K562 (cell line): ENCODE results near the gene S100A4. TPM values are rescaled to one million over a fixed set of nuclear protein-coding genes. Genes with fewer than 3 reads are reported as not detected.

Source experiments
- DIDO1 ChIP-seq: fragments of 450-650 bp; IDR thresholded peaks from 2 replicates; pipeline ENCODE4 v1.6.1; 2016; ENCODE audit warnings: low read depth, missing biosample characterization, missing genetic modification characterization
- DMBX1 ChIP-seq: fragments of 250-450 bp; sonication (Bioruptor Pico); IDR thresholded peaks from 2 replicates; pipeline ENCODE4 v1.8.0; 2022; ENCODE audit warnings: inconsistent platforms, mild to moderate bottlenecking, moderate library complexity, borderline replicate concordance
- E2F4 ChIP-seq: sonication (generic); formaldehyde crosslinking; IDR thresholded peaks from 2 replicates; pipeline ENCODE4 v1.8.0; 2022; ENCODE audit warnings: mild to moderate bottlenecking, low read depth, missing genetic modification reagents
- EP300 ChIP-seq: IDR thresholded peaks from 2 replicates; pipeline ENCODE4 v1.6.1; 2012; ENCODE audit warnings: low read length, improper control_type of control experiment
- ESRRB ChIP-seq: fragments of 250-450 bp; sonication (Bioruptor Pico); IDR thresholded peaks from 2 replicates; pipeline ENCODE4 v1.5.0; 2020; ENCODE audit warnings: mild to moderate bottlenecking, moderate library complexity, borderline replicate concordance
- FOSL1 ChIP-seq: fragments of 200-800 bp; sonication (Bioruptor generic); conservative IDR thresholded peaks from 2 replicates; pipeline ENCODE4 v1.6.1; 2016; ENCODE audit warnings: missing genetic modification characterization, missing compliant biosample characterization
- HDAC8 ChIP-seq: fragments of 450-650 bp; IDR thresholded peaks from 2 replicates; pipeline ENCODE4 v1.6.1; 2016; ENCODE audit warnings: mild to moderate bottlenecking, missing genetic modification characterization, moderate library complexity, missing compliant biosample characterization
- HDGF ChIP-seq: fragments of 450-650 bp; IDR thresholded peaks from 2 replicates; pipeline ENCODE4 v1.6.1; 2016
- MED1 ChIP-seq: sonication (generic); formaldehyde crosslinking; IDR thresholded peaks from 2 replicates; pipeline ENCODE4 v1.8.1; 2023; ENCODE audit warnings: missing genetic modification reagents, borderline replicate concordance
- MITF ChIP-seq: IDR thresholded peaks from 2 replicates; pipeline ENCODE4 v1.6.1; 2014; ENCODE audit warnings: antibody characterized with exemption
- NCOA1 ChIP-seq: fragments of 450-650 bp; IDR thresholded peaks from 2 replicates; pipeline ENCODE4 v1.6.1; 2016; ENCODE audit warnings: low read depth
- NFYB ChIP-seq: IDR thresholded peaks from 2 replicates; pipeline ENCODE4 v1.6.1; 2011; ENCODE audit warnings: mild to moderate bottlenecking, moderate library complexity; ENCODE audit not compliant: insufficient read length; ENCODE audit errors: extremely low read depth
- PHF20 ChIP-seq: fragments of 450-650 bp; IDR thresholded peaks from 2 replicates; pipeline ENCODE4 v1.6.1; 2018; ENCODE audit not compliant: partially characterized antibody
- POLR3A ChIP-seq: IDR thresholded peaks from 2 replicates; pipeline ENCODE4 v1.6.1; 2011; ENCODE audit warnings: borderline replicate concordance, mild to moderate bottlenecking, moderate library complexity; ENCODE audit not compliant: insufficient read length, insufficient read depth; ENCODE audit errors: extremely low read depth
- RUNX1 ChIP-seq: sonication (generic); IDR thresholded peaks from 2 replicates; pipeline ENCODE4 v1.6.1; 2016; ENCODE audit warnings: antibody characterized with exemption, low read depth
- SMARCE1 ChIP-seq: fragments of 450-650 bp; IDR thresholded peaks from 2 replicates; pipeline ENCODE4 v1.7.1; 2016; ENCODE audit warnings: mild to moderate bottlenecking
- SRSF3 ChIP-seq: fragments of 200-400 bp; formaldehyde crosslinking; IDR thresholded peaks from 2 replicates; pipeline ENCODE4 v1.6.1; 2016; ENCODE audit warnings: mild to moderate bottlenecking, low read length, moderate library complexity; ENCODE audit not compliant: insufficient read depth
- THRAP3 ChIP-seq: fragments of 450-650 bp; IDR thresholded peaks from 2 replicates; pipeline ENCODE4 v1.6.1; 2016; ENCODE audit warnings: mild to moderate bottlenecking, inconsistent platforms, borderline replicate concordance
- ZNF280A ChIP-seq: fragments of 450-650 bp; IDR thresholded peaks from 2 replicates; pipeline ENCODE4 v1.6.1; 2018; ENCODE audit warnings: mild to moderate bottlenecking, low read depth; ENCODE audit not compliant: partially characterized antibody
- ZZZ3 ChIP-seq: fragments of 450-650 bp; IDR thresholded peaks from 2 replicates; pipeline ENCODE4 v1.6.1; 2016; ENCODE audit warnings: antibody characterized with exemption, mild to moderate bottlenecking, moderate library complexity
- polyA plus RNA-seq, 8 experiments: library from polyadenylated mRNA; depleted of rRNA in 4 of 8; stranded (reverse) in 5 of 8; unstranded in 3 of 8; fragments of >200 nt; fragmentation: Nextera tagmentation in 2 of 8; fragmentation: Illumina TruSeq in 1 of 8; extraction: Ambion mirVana in 2 of 8; extraction: Trizol in 1 of 8; gene quantifications; 2 replicates each; pipeline versions ENCODE4 v1.2.1 to v1.2.3, GENCODE V29; 2011 to 2014; ENCODE audit warnings: inconsistent platforms in 1 of 8, missing spikeins in 1 of 8
- total RNA-seq, 7 experiments: library from RNA; depleted of rRNA in 6 of 7; stranded (reverse); fragments of >200 nt in 6 of 7; fragmentation: Illumina TruSeq in 2 of 7; extraction: Trizol in 2 of 7; gene quantifications; 2 replicates each; pipeline versions ENCODE4 v1.2.1 to v1.2.3, GENCODE V29; 2011 to 2021; ENCODE audit warnings: low replicate concordance in 1 of 7
- TF ChIP-seq, protein P1 (sequence below): fragments of 250-450 bp; sonication (Bioruptor Pico); IDR thresholded peaks from 2 replicates; pipeline ENCODE4 v1.5.0; 2020; ENCODE audit warnings: mild to moderate bottlenecking
- TF ChIP-seq, protein P2 (sequence below): sonication (generic); formaldehyde crosslinking; IDR thresholded peaks from 2 replicates; pipeline ENCODE4 v1.9.0; 2022; ENCODE audit warnings: mild to moderate bottlenecking, missing genetic modification reagents
- TF ChIP-seq, protein P3 (sequence below): sonication (generic); formaldehyde crosslinking; IDR thresholded peaks from 2 replicates; pipeline ENCODE4 v1.9.0; 2022; ENCODE audit warnings: mild to moderate bottlenecking, missing genetic modification reagents

The S100A4 gene
- total and polyA plus RNA-seq, 9 of the 15 experiments (the other 6 are each of a cell fraction or from before 2014, with no cell fraction given) = 3.7 to 20.1 (median 11.2) TPM

DNA sequence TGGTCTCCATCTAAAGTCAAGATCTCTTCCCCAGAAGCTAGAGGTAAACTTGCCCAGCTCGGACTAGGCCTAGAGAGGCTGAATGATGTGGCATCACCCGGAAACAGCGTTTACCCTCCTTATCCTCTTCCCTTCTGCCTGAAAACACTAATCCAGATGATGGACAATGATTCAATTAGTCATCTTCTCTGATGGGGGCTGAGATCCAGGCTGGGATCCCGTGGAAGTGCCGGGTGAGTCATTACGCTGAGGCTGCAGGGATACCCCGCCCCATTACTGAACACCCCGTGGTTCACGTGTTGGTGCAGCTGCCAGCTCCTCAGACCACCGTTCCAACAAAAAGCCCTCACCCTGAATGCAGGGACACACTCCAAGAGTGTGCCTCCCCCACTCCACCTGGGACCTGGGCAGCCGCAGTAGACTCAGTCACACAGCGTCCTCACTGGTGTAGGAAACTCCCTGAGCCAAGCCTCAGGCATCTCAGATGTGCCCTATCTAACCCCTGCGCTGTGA is 11.9 kb downstream of the S100A4 start (continued):
- TF ChIP-seq DMBX1 = no peak
- TF ChIP-seq POLR3A = no peak
- TF ChIP-seq, protein P1, sequence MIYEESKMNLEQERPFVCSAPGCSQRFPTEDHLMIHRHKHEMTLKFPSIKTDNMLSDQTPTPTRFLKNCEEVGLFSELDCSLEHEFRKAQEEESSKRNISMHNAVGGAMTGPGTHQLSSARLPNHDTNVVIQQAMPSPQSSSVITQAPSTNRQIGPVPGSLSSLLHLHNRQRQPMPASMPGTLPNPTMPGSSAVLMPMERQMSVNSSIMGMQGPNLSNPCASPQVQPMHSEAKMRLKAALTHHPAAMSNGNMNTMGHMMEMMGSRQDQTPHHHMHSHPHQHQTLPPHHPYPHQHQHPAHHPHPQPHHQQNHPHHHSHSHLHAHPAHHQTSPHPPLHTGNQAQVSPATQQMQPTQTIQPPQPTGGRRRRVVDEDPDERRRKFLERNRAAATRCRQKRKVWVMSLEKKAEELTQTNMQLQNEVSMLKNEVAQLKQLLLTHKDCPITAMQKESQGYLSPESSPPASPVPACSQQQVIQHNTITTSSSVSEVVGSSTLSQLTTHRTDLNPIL (CRISPR knock-in tag) = no peak
- TF ChIP-seq NCOA1 = no peak
- no peak for TF ChIP-seq MITF
- no peak for TF ChIP-seq SRSF3
- no peak for TF ChIP-seq ZNF280A
- TF ChIP-seq, protein P2, sequence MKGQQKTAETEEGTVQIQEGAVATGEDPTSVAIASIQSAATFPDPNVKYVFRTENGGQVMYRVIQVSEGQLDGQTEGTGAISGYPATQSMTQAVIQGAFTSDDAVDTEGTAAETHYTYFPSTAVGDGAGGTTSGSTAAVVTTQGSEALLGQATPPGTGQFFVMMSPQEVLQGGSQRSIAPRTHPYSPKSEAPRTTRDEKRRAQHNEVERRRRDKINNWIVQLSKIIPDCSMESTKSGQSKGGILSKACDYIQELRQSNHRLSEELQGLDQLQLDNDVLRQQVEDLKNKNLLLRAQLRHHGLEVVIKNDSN (CRISPR knock-in tag) = 0 out of 2 replicates have a peak, but pooled peaks have one; percentile 3
- TF ChIP-seq ZZZ3 = no peak
- no peak for TF ChIP-seq RUNX1
- no peak for TF ChIP-seq ESRRB (CRISPR knock-in tag)
- TF ChIP-seq FOSL1 (tag) = peak; percentile 86
- no peak for TF ChIP-seq DIDO1 (tag)
- no peak for TF ChIP-seq EP300
- no peak for TF ChIP-seq NFYB
- TF ChIP-seq PHF20 = no peak
- TF ChIP-seq HDGF = no peak
- TF ChIP-seq MED1 (CRISPR knock-in tag) = no peak
- TF ChIP-seq HDAC8 = no peak
- no peak for TF ChIP-seq THRAP3
- TF ChIP-seq, protein P3, sequence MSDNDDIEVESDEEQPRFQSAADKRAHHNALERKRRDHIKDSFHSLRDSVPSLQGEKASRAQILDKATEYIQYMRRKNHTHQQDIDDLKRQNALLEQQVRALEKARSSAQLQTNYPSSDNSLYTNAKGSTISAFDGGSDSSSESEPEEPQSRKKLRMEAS (CRISPR knock-in tag) = 0 out of 2 replicates have a peak, but pooled peaks have one; percentile 3
- peak; percentile 50; the same call in 1 of the 2 replicates for TF ChIP-seq SMARCE1
- no peak for TF ChIP-seq E2F4 (CRISPR knock-in tag)
